ENCODE data around the gene MYBBP1A. TPM values are rescaled to one million over a fixed set of nuclear protein-coding genes. Genes with fewer than 3 reads are reported as not detected.
A peak's percentile ranks its signal among the peaks of the same experiment; 100 is the strongest.

Gene MYBBP1A
- polyA plus RNA-seq, 3 donors = 4.2 to 22.3 (median 5.3) TPM

GRCh38 chr17:4588898-4589625, 33.9 kb upstream of the MYBBP1A start:
- H3K4me1 Mint-ChIP-seq = no peaks in the 10 kb centered on the region
- Histone ChIP-seq H3K79me2 (ENCODE audit: insufficient read depth, low read length) (no peaks in the 10 kb centered on the region), H4K20me1 (ENCODE audit: insufficient read depth, low read length) (no peaks in the 10 kb centered on the region), H3K27me3 (ENCODE audit: control insufficient read depth in 2 of 2, insufficient read depth in 2 of 2, low read length in 2 of 2) (peaks cover 5 to 29% of the 10 kb centered on the region in 2 donors), H3K27ac (ENCODE audit: low read depth in 1 of 2, low read length in 2 of 2) (no peak overlapping the region), H3K4me3 (replicated peaks in 1 of 3; ENCODE audit: low read depth in 2 of 3, low read length in 3 of 3) (no peak overlapping the region), H3K9ac (ENCODE audit: insufficient read depth, low read length, poor library complexity, severe bottlenecking) (no peak overlapping the region), H2AFZ (ENCODE audit: insufficient read depth, low read depth, low read length, poor library complexity, severe bottlenecking) (no peak overlapping the region), H3K9me3 (replicated peaks in 1 of 2; ENCODE audit: control insufficient read depth in 1 of 2, insufficient read depth in 1 of 2, low read length in 2 of 2) (peaks cover 0 to 4% of the 10 kb centered on the region in 2 donors), H3K4me1 (ENCODE audit: control insufficient read depth in 1 of 2, insufficient read depth in 2 of 2, low read length in 2 of 2) (peaks cover 1 to 6% of the 10 kb centered on the region in 2 donors), H3K36me3 (replicated peaks in 1 of 2; ENCODE audit: control insufficient read depth in 1 of 2, insufficient read depth in 2 of 2, low read length in 2 of 2) (no peaks in the 10 kb centered on the region), H3K4me2 (replicated peaks; ENCODE audit: extremely low read depth, low read length, poor library complexity, severe bottlenecking) (no peak overlapping the region)
- 92% methylated on average over 5 of the region's 22 CpGs for WGBS (ENCODE audit: insufficient coverage)
- H3K9me3 Mint-ChIP-seq = peaks cover 0 to 4% (median 0%) of the 10 kb centered on the region in 7 donors
- DNase-seq = no peak
- peaks cover 33 to 46% (median 34%) of the 10 kb centered on the region in 3 donors for H3K27me3 Mint-ChIP-seq (ENCODE audit: low read depth in 3 of 3)
- H3K4me3 Mint-ChIP-seq = no peak overlapping the region
- peaks cover 0 to 1% of the 10 kb centered on the region in 2 donors for H3K36me3 Mint-ChIP-seq
- H3K27ac Mint-ChIP-seq = no peak overlapping the region
- intact Hi-C loops (cut with micrococcal nuclease) = no loop called here
- no peak for TF ChIP-seq CTCF (IDR thresholded peaks at IDR 0.05)

DNA sequence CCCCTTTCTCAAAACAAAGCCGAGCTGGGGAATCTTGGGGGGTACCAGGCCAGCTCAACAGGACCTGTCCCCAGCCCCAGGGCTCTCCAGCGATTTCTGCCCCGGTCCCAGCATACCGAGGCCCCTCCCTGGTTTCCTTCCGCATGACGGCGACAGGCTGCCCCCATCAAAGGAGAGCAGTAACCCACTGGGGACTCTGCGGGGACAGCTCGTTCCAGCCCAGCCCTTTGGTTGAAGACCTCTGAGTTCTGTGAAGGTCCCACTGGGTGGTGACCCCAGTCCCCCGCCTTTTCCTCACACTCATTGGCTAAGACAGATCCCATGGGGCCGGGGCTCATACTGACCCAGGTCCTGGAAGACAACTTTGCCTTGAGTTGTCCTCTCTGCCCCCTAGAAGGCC, 33.2 kb upstream of the MYBBP1A start:
- H3K9ac ChIP-seq (ENCODE audit: insufficient read depth, low read length, poor library complexity, severe bottlenecking) = no peak overlapping the region
- peaks cover 40 to 52% (median 41%) of the 10 kb centered on the region in 3 donors for H3K27me3 Mint-ChIP-seq (ENCODE audit: low read depth in 3 of 3)
- intact Hi-C loops (cut with micrococcal nuclease) = no loop called here
- no peaks in the 10 kb centered on the region for H4K20me1 ChIP-seq (ENCODE audit: insufficient read depth, low read length)
- no peak overlapping the region for H3K27ac ChIP-seq (ENCODE audit: low read depth in 1 of 2, low read length in 2 of 2)
- H3K4me1 ChIP-seq (ENCODE audit: control insufficient read depth in 1 of 2, insufficient read depth in 2 of 2, low read length in 2 of 2) = peaks cover 5 to 10% of the 10 kb centered on the region in 2 donors
- no peak overlapping the region for H2AFZ ChIP-seq (ENCODE audit: insufficient read depth, low read depth, low read length, poor library complexity, severe bottlenecking)
- H3K4me3 ChIP-seq (replicated peaks in 1 of 3; ENCODE audit: low read depth in 2 of 3, low read length in 3 of 3) = no peak overlapping the region
- peaks cover 0 to 1% of the 10 kb centered on the region in 2 donors for H3K36me3 Mint-ChIP-seq
- H3K9me3 Mint-ChIP-seq = peaks cover 0 to 4% (median 3%) of the 10 kb centered on the region in 7 donors
- peak overlapping the region in 1 of 7 donors; percentile 5 for H3K27ac Mint-ChIP-seq
- H3K36me3 ChIP-seq (replicated peaks in 1 of 2; ENCODE audit: control insufficient read depth in 1 of 2, insufficient read depth in 2 of 2, low read length in 2 of 2) = no peaks in the 10 kb centered on the region
- peaks cover 0 to 10% of the 10 kb centered on the region in 2 donors for H3K9me3 ChIP-seq (replicated peaks in 1 of 2; ENCODE audit: control insufficient read depth in 1 of 2, insufficient read depth in 1 of 2, low read length in 2 of 2)
- WGBS (ENCODE audit: insufficient coverage) = 80% methylated on average over 9 of the region's 11 CpGs
- H3K4me2 ChIP-seq (replicated peaks; ENCODE audit: extremely low read depth, low read length, poor library complexity, severe bottlenecking) = no peak overlapping the region
- H3K4me1 Mint-ChIP-seq = peaks cover 3% of the 10 kb centered on the region
- no peak for TF ChIP-seq CTCF (IDR thresholded peaks at IDR 0.05)
- H3K27me3 ChIP-seq (ENCODE audit: control insufficient read depth in 2 of 2, insufficient read depth in 2 of 2, low read length in 2 of 2) = peaks cover 12 to 36% of the 10 kb centered on the region in 2 donors
- no peak for DNase-seq
- H3K79me2 ChIP-seq (ENCODE audit: insufficient read depth, low read length) = no peaks in the 10 kb centered on the region
- peak overlapping the region in 1 of 2 donors; percentile 33 for H3K4me3 Mint-ChIP-seq
